DOHH2 (cell line): ENCODE measurements around the gene PRKD3.

Experiments used
- H3F3A ChIP-seq: fragments of 200-600 bp; sonication (generic), shearing (Covaris generic); 2 replicates; pipeline ENCODE4 v1.6.0; 2016; ENCODE audit warnings: antibody characterized with exemption, mild to moderate bottlenecking; ENCODE audit not compliant: control insufficient read depth, insufficient read depth
- H3K27ac ChIP-seq: fragments of 200-600 bp; sonication (generic); 2 replicates; pipeline ENCODE4 v1.5.1; 2014; ENCODE audit warnings: low read depth, mild to moderate bottlenecking, low read length, moderate library complexity
- H3K27me3 ChIP-seq: fragments of 200-600 bp; sonication (generic); 2 replicates; pipeline ENCODE4 v1.6.1; 2014; ENCODE audit warnings: mild to moderate bottlenecking, low read length, mixed read lengths; ENCODE audit not compliant: control insufficient read depth
- H3K36me3 ChIP-seq: fragments of 200-600 bp; sonication (generic); 2 replicates; pipeline ENCODE4 v1.6.1; 2014; ENCODE audit warnings: mild to moderate bottlenecking, low read length, moderate library complexity, mixed read lengths; ENCODE audit not compliant: control insufficient read depth
- H3K4me1 ChIP-seq: fragments of 200-600 bp; sonication (generic); 2 replicates; pipeline ENCODE4 v1.6.1; 2014; ENCODE audit warnings: mild to moderate bottlenecking, low read length, mixed read lengths; ENCODE audit not compliant: control insufficient read depth
- H3K4me2 ChIP-seq: fragments of 200-600 bp; sonication (generic); 2 replicates; pipeline ENCODE4 v1.6.0; 2014; ENCODE audit warnings: mild to moderate bottlenecking, low read length, moderate library complexity
- H3K4me3 ChIP-seq: fragments of 200-600 bp; sonication (generic); 2 replicates; pipeline ENCODE4 v1.5.1; 2014; ENCODE audit warnings: mild to moderate bottlenecking, low read length, mixed read lengths
- H3K79me2 ChIP-seq: fragments of 200-600 bp; sonication (generic); 2 replicates; pipeline ENCODE4 v1.6.1; 2014; ENCODE audit warnings: mild to moderate bottlenecking, low read length, mixed read lengths; ENCODE audit not compliant: control insufficient read depth
- H3K9me2 ChIP-seq: fragments of 200-600 bp; sonication (generic); replicated peaks from 2 replicates; pipeline ENCODE4 v1.6.1; 2014; ENCODE audit warnings: mild to moderate bottlenecking, low read length, mixed read lengths; ENCODE audit not compliant: control insufficient read depth
- H3K9me3 ChIP-seq: fragments of 200-600 bp; sonication (generic); 2 replicates; pipeline ENCODE4 v1.6.1; 2014; ENCODE audit warnings: antibody characterized with exemption, low read length, mixed read lengths; ENCODE audit not compliant: control insufficient read depth, insufficient read depth
- H4K20me1 ChIP-seq: fragments of 200-600 bp; sonication (generic); 2 replicates; pipeline ENCODE4 v1.6.0; 2014; ENCODE audit warnings: low read depth, mild to moderate bottlenecking, antibody characterized with exemption, low read length, moderate library complexity; ENCODE audit not compliant: control insufficient read depth, insufficient read depth
- EZH2phosphoT487 ChIP-seq: fragments of 200-600 bp; sonication (generic); IDR thresholded peaks from 2 replicates; pipeline ENCODE4 v1.6.1; 2017; ENCODE audit warnings: borderline replicate concordance, mild to moderate bottlenecking, antibody characterized with exemption, low read length, moderate library complexity, mixed read lengths
- TF ChIP-seq, protein P1 (sequence below): fragments of 200-600 bp; sonication (generic); IDR thresholded peaks from one replicate; pipeline ENCODE4 v1.5.1; 2014; ENCODE audit warnings: antibody characterized with exemption, mild to moderate bottlenecking, low read depth, low read length; ENCODE audit not compliant: poor library complexity, severe bottlenecking

Gene PRKD3

GRCh38 chr2:37326866-37327634 is 2.4 kb upstream of the PRKD3 start:
- Histone ChIP-seq H3K4me3 (no peak overlapping the region), H3K9me3 (no peaks in the 10 kb centered on the region), H3K4me1 (peaks cover 22% of the 10 kb centered on the region), H3K4me2 (no peak overlapping the region), H3K36me3 (peaks cover 12% of the 10 kb centered on the region), H3K9me2 (no peaks in the 10 kb centered on the region), H3F3A (peaks cover 17% of the 10 kb centered on the region), H3K27me3 (peaks cover 10% of the 10 kb centered on the region), H3K79me2 (peaks cover 22% of the 10 kb centered on the region), H3K27ac (no peak overlapping the region), H4K20me1 (0 out of 2 replicates have a peak, but pooled peaks cover 3% of the 10 kb centered on the region)
- no peak for TF ChIP-seq EZH2phosphoT487
- TF ChIP-seq, protein P1, sequence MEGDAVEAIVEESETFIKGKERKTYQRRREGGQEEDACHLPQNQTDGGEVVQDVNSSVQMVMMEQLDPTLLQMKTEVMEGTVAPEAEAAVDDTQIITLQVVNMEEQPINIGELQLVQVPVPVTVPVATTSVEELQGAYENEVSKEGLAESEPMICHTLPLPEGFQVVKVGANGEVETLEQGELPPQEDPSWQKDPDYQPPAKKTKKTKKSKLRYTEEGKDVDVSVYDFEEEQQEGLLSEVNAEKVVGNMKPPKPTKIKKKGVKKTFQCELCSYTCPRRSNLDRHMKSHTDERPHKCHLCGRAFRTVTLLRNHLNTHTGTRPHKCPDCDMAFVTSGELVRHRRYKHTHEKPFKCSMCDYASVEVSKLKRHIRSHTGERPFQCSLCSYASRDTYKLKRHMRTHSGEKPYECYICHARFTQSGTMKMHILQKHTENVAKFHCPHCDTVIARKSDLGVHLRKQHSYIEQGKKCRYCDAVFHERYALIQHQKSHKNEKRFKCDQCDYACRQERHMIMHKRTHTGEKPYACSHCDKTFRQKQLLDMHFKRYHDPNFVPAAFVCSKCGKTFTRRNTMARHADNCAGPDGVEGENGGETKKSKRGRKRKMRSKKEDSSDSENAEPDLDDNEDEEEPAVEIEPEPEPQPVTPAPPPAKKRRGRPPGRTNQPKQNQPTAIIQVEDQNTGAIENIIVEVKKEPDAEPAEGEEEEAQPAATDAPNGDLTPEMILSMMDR, result no peak

DNA sequence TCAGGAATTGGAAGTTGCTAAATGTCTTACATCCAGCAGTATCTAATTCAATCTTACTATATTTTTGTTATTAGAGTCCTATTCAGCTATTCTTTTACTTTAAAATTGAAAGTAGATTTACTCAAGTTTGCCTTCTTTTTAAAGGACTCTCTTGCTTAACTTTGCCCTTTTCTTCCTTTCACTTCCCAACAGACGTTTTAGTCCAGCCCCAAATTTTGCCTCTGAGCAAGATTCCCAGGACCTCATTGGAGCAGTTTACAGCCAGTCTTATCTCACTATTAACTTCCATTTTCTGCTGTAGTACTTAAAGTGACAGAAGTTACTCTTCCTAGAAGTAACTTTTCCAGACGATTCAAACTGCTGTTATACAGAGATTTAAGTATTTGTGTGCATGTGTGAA is 1.7 kb upstream of the PRKD3 start:
- no peak overlapping the region for H3K4me3 ChIP-seq
- peaks cover 29% of the 10 kb centered on the region for H3K79me2 ChIP-seq

GRCh38 chr2:37325625-37326071 is 1.0 kb upstream of the PRKD3 start:
- Histone ChIP-seq H4K20me1 (peaks cover 13% of the 10 kb centered on the region; the same call in 1 of the 2 replicates), H3K79me2 (peaks cover 36% of the 10 kb centered on the region), H3K4me3 (peak overlapping the region; percentile 97), H3K9me2 (no peaks in the 10 kb centered on the region), H3K27ac (no peak overlapping the region), H3K4me1 (peaks cover 36% of the 10 kb centered on the region), H3K27me3 (peaks cover 10% of the 10 kb centered on the region), H3K4me2 (peak overlapping the region; percentile 76), H3K9me3 (no peaks in the 10 kb centered on the region), H3K36me3 (peaks cover 22% of the 10 kb centered on the region), H3F3A (peaks cover 17% of the 10 kb centered on the region)
- TF ChIP-seq, protein P1, result no peak
- TF ChIP-seq EZH2phosphoT487, result no peak

More for the DNA sequence above, 1.7 kb upstream of the PRKD3 start:
- TF ChIP-seq, protein P1, result no peak
- TF ChIP-seq EZH2phosphoT487, result no peak
- Histone ChIP-seq H3K4me1 (peaks cover 29% of the 10 kb centered on the region), H3K36me3 (peaks cover 16% of the 10 kb centered on the region), H3K27ac (no peak overlapping the region), H3K4me2 (no peak overlapping the region), H3K27me3 (peaks cover 10% of the 10 kb centered on the region), H3K9me2 (no peaks in the 10 kb centered on the region), H3K9me3 (no peaks in the 10 kb centered on the region), H4K20me1 (peaks cover 8% of the 10 kb centered on the region; the same call in 1 of the 2 replicates), H3F3A (peaks cover 17% of the 10 kb centered on the region)
